ENCODE results near the gene CYTH1. TPM values are rescaled to one million over a fixed set of nuclear protein-coding genes. Genes with fewer than 3 reads are reported as not detected.

Gene CYTH1
- polyA plus RNA-seq, 2 of the 4 experiments (the other 2 are of a cell fraction) = 38.5 to 46.2 TPM

GRCh38 chr17:78669975-78670518 lies 112.0 kb downstream of the CYTH1 start:
- FAIRE-seq = no peak
- peaks cover 34% of the 10 kb centered on the region for H3K4me1 ChIP-seq
- H3K4me3 ChIP-seq = no peak overlapping the region
- peak overlapping the region in 1 of 2 experiments; percentile 56; a peak in 3 of 6 replicates for H3K27ac ChIP-seq
- H3K9me3 ChIP-seq = no peaks in the 10 kb centered on the region
- ATAC-seq = no peak
- POLR2A ChIA-PET = interaction anchor here (0.6 kb wide), 1 partner anchor 124 kb away, joined by 4 read pairs; no protein-coding TSS in a partner anchor
- WGBS (ENCODE audit: missing lambda C conversion rate) = 94% methylated on average over 23 of the region's 23 CpGs
- DNase-seq (ENCODE audit: low read depth in 1 of 2, low spot score in 1 of 2) = no peak
- TF ChIP-seq MAZ (IDR thresholded peaks at IDR 0.05; ENCODE audit: borderline replicate concordance, low read depth, low read length) (no peak), CBX8 (IDR thresholded peaks at IDR 0.05) (no peak), USF2 (IDR thresholded peaks at IDR 0.05) (no peak), RFX5 (IDR thresholded peaks at IDR 0.05) (no peak), EHMT2 (IDR thresholded peaks at IDR 0.05; ENCODE audit: low read depth) (no peak), KDM1A (IDR thresholded peaks at IDR 0.05; ENCODE audit: low read depth) (no peak), CEBPB (IDR thresholded peaks at IDR 0.05) (no peak), RARB (CRISPR knock-in tag; IDR thresholded peaks at IDR 0.05) (no peak), HOXB5 (CRISPR knock-in tag; IDR thresholded peaks at IDR 0.05) (no peak), NPAS2 (CRISPR knock-in tag; IDR thresholded peaks at IDR 0.05; ENCODE audit: borderline replicate concordance) (no peak), CHD2 (IDR thresholded peaks at IDR 0.05; ENCODE audit: low read length, partially characterized antibody) (no peak), RAD21 (conservative IDR thresholded peaks at IDR 0.05 in 1 of 2, IDR thresholded peaks at IDR 0.05 in 1 of 2) (no peak), FOSB (CRISPR knock-in tag; IDR thresholded peaks at IDR 0.05) (no peak), HES2 (IDR thresholded peaks at IDR 0.05) (no peak), NR3C1 (IDR thresholded peaks at IDR 0.05) (no peak), GATA3 (IDR thresholded peaks at IDR 0.05; ENCODE audit: borderline replicate concordance) (no peak), CBX2 (IDR thresholded peaks at IDR 0.05; ENCODE audit: borderline replicate concordance, low read depth) (no peak), ZC3H11A (IDR thresholded peaks at IDR 0.05) (no peak), ZFP36 (IDR thresholded peaks at IDR 0.05; ENCODE audit: borderline replicate concordance, partially characterized antibody) (no peak), EHF (CRISPR knock-in tag; IDR thresholded peaks at IDR 0.05) (no peak)
- H3K4me2 ChIP-seq = no peak overlapping the region
- CTCF ChIA-PET = interaction anchor here (1.0 to 1.7 kb wide), 5 partner anchors 12 to 173 kb away, joined by 4 to 6 read pairs (median 5); no protein-coding TSS in a partner anchor

GRCh38 chr17:78669256-78669974 lies 112.7 kb downstream of the CYTH1 start:
- Histone ChIP-seq H3K9me3 (no peaks in the 10 kb centered on the region), H3K4me2 (no peak overlapping the region), H3K4me3 (no peak overlapping the region), H3K27ac (peak overlapping the region in 1 of 2 experiments; percentile 56; a peak in 2 of 6 replicates), H3K4me1 (peaks cover 31% of the 10 kb centered on the region)
- no peak for FAIRE-seq
- POLR2A ChIA-PET = no interaction called here
- ATAC-seq = no peak
- TF ChIP-seq FOSB (CRISPR knock-in tag; IDR thresholded peaks at IDR 0.05) (no peak), ELK1 (IDR thresholded peaks at IDR 0.05; ENCODE audit: low read depth, low read length) (no peak), ZNF302 (CRISPR knock-in tag; IDR thresholded peaks at IDR 0.05) (no peak), CBX8 (IDR thresholded peaks at IDR 0.05) (no peak), FOSL2 (IDR thresholded peaks at IDR 0.05) (no peak), FOSL2 (CRISPR knock-in tag; IDR thresholded peaks at IDR 0.05) (no peak), HOXB13 (CRISPR knock-in tag; IDR thresholded peaks at IDR 0.05; ENCODE audit: low read depth) (no peak), RFX5 (IDR thresholded peaks at IDR 0.05) (no peak), NR3C1 (IDR thresholded peaks at IDR 0.05) (no peak), REST (IDR thresholded peaks at IDR 0.05) (no peak), USF2 (IDR thresholded peaks at IDR 0.05) (no peak), HDAC2 (IDR thresholded peaks at IDR 0.05) (no peak), EHF (CRISPR knock-in tag; IDR thresholded peaks at IDR 0.05) (no peak), ESRRA (IDR thresholded peaks at IDR 0.05; ENCODE audit: borderline replicate concordance, low read length) (no peak)
- no peak for DNase-seq (ENCODE audit: low read depth in 1 of 2, low spot score in 1 of 2)
- WGBS (ENCODE audit: missing lambda C conversion rate) = 93% methylated on average over 22 of the region's 22 CpGs
- CTCF ChIA-PET = interaction anchor here (0.8 to 1.6 kb wide), 6 partner anchors 8 to 172 kb away, joined by 3 to 5 read pairs (median 4); no protein-coding TSS in a partner anchor
